Activated T-helper 17 cell treated with anti-CD3 and anti-CD28 coated beads, Interleukin-2, amount 50 U/mL, for 72 hours (primary cell): Measurements from ENCODE around the gene ABCD1. TPM values are rescaled to one million over a fixed set of nuclear protein-coding genes. Genes with fewer than 3 reads are reported as not detected.

Source experiments
- ATAC-seq: fragments of 150-1000 bp; cut with Tn5 transposase; replicated peaks from 2 replicates; pipeline ENCODE4 v1.10.0; 2021; ENCODE audit warnings: mild to moderate bottlenecking, moderate library complexity
- H3K27ac Mint-ChIP-seq: one replicate; pipeline ENCODE4 v1.8.0; 2022; ENCODE audit warnings: mixed read lengths
- H3K27me3 Mint-ChIP-seq: one replicate; pipeline ENCODE4 v1.8.0; 2022; ENCODE audit warnings: mixed read lengths
- H3K36me3 Mint-ChIP-seq: one replicate; pipeline ENCODE4 v1.8.0; 2022; ENCODE audit warnings: low read depth, mild to moderate bottlenecking, mixed read lengths
- H3K4me1 Mint-ChIP-seq: one replicate; pipeline ENCODE4 v1.8.0; 2022; ENCODE audit warnings: mixed read lengths
- H3K4me3 Mint-ChIP-seq: one replicate; pipeline ENCODE4 v1.8.0; 2022; ENCODE audit warnings: mild to moderate bottlenecking, mixed read lengths
- H3K9me3 Mint-ChIP-seq: one replicate; pipeline ENCODE4 v1.8.0; 2022; ENCODE audit warnings: mixed read lengths
- total RNA-seq, 2 donors: library from RNA; stranded (reverse); gene quantifications; one replicate each; pipeline ENCODE4 v1.2.3, GENCODE V29; 2022

Gene ABCD1
- total RNA-seq, 2 donors from 2014 or later: 6.7 to 9.4 TPM

GRCh38 chrX:153773741-153774575 lies 49.3 kb downstream of the ABCD1 start:
- no peaks in the 10 kb centered on the region for H3K9me3 Mint-ChIP-seq
- no peaks in the 10 kb centered on the region for H3K4me1 Mint-ChIP-seq
- no peaks in the 10 kb centered on the region for H3K36me3 Mint-ChIP-seq
- no peak for ATAC-seq
- H3K27me3 Mint-ChIP-seq: no peaks in the 10 kb centered on the region
- no peak overlapping the region for H3K27ac Mint-ChIP-seq
- H3K4me3 Mint-ChIP-seq: no peak overlapping the region

- H3K27me3 Mint-ChIP-seq: peaks cover under 1% of the 10 kb centered on the region
Measured at GRCh38 chrX:153774576-153775292, 50.1 kb downstream of the ABCD1 start.

GRCh38 chrX:153775293-153776119 lies 50.9 kb downstream of the ABCD1 start:
- H3K27me3 Mint-ChIP-seq: peaks cover 7% of the 10 kb centered on the region
- peaks cover 6% of the 10 kb centered on the region for H3K36me3 Mint-ChIP-seq
- H3K4me1 Mint-ChIP-seq: no peaks in the 10 kb centered on the region
- H3K9me3 Mint-ChIP-seq: no peaks in the 10 kb centered on the region
- no peak overlapping the region for H3K4me3 Mint-ChIP-seq
- H3K27ac Mint-ChIP-seq: no peak overlapping the region
- ATAC-seq: no peak

More at GRCh38 chrX:153774576-153775292, 50.1 kb downstream of the ABCD1 start:
- Mint-ChIP-seq H3K4me3 (no peak overlapping the region), H3K36me3 (no peaks in the 10 kb centered on the region), H3K27ac (no peak overlapping the region), H3K4me1 (no peaks in the 10 kb centered on the region), H3K9me3 (no peaks in the 10 kb centered on the region)
- ATAC-seq: no peak

GRCh38 chrX:153776120-153776599 lies 51.5 kb downstream of the ABCD1 start:
- no peaks in the 10 kb centered on the region for H3K9me3 Mint-ChIP-seq
- H3K36me3 Mint-ChIP-seq: peaks cover 6% of the 10 kb centered on the region
- H3K27me3 Mint-ChIP-seq: peaks cover 7% of the 10 kb centered on the region
- no peaks in the 10 kb centered on the region for H3K4me1 Mint-ChIP-seq
- H3K4me3 Mint-ChIP-seq: no peak overlapping the region
- ATAC-seq: peak; percentile 24
- no peak overlapping the region for H3K27ac Mint-ChIP-seq

- Mint-ChIP-seq H3K4me3 (no peak overlapping the region), H3K36me3 (peaks cover 6% of the 10 kb centered on the region), H3K27ac (no peak overlapping the region), H3K4me1 (no peaks in the 10 kb centered on the region), H3K9me3 (no peaks in the 10 kb centered on the region), H3K27me3 (peaks cover 7% of the 10 kb centered on the region)
- peak; percentile 19 for ATAC-seq
Measured at GRCh38 chrX:153776611-153777045, 52.0 kb downstream of the ABCD1 start.

GRCh38 chrX:153777261-153778090 lies 52.8 kb downstream of the ABCD1 start:
- Mint-ChIP-seq H3K9me3 (no peaks in the 10 kb centered on the region), H3K4me1 (no peaks in the 10 kb centered on the region), H3K4me3 (no peak overlapping the region), H3K27ac (no peak overlapping the region), H3K36me3 (peaks cover 6% of the 10 kb centered on the region), H3K27me3 (peaks cover 7% of the 10 kb centered on the region)
- ATAC-seq: no peak

GRCh38 chrX:153778181-153778580 lies 53.5 kb downstream of the ABCD1 start:
- Mint-ChIP-seq H3K4me1 (no peaks in the 10 kb centered on the region), H3K27me3 (peaks cover 7% of the 10 kb centered on the region), H3K36me3 (peaks cover 6% of the 10 kb centered on the region), H3K27ac (no peak overlapping the region), H3K9me3 (no peaks in the 10 kb centered on the region), H3K4me3 (no peak overlapping the region)
- ATAC-seq: no peak

- Mint-ChIP-seq H3K27me3 (peaks cover 7% of the 10 kb centered on the region), H3K36me3 (peaks cover 6% of the 10 kb centered on the region), H3K4me1 (no peaks in the 10 kb centered on the region), H3K9me3 (no peaks in the 10 kb centered on the region), H3K4me3 (no peak overlapping the region), H3K27ac (no peak overlapping the region)
- ATAC-seq: no peak
Measured at GRCh38 chrX:153778684-153779101, 54.0 kb downstream of the ABCD1 start.

GRCh38 chrX:153779891-153780677 lies 55.4 kb downstream of the ABCD1 start:
- Mint-ChIP-seq H3K27me3 (peaks cover 7% of the 10 kb centered on the region), H3K4me3 (no peak overlapping the region), H3K36me3 (peaks cover 6% of the 10 kb centered on the region), H3K9me3 (no peaks in the 10 kb centered on the region), H3K4me1 (no peaks in the 10 kb centered on the region), H3K27ac (no peak overlapping the region)
- no peak for ATAC-seq

GRCh38 chrX:153780678-153781427 lies 56.2 kb downstream of the ABCD1 start, which contains the start of gene SRPK3:
Gene SRPK3 (plus strand): TSS chrX:153781041. CDS start chrX:153781087, 46 bp downstream.
- no peak within 1 kb of the TSS for H3K4me3 Mint-ChIP-seq
- H3K36me3 Mint-ChIP-seq: peaks cover 12% of the 10 kb centered on the region
- H3K9me3 Mint-ChIP-seq: no peaks in the 10 kb centered on the region
- no peaks in the 10 kb centered on the region for H3K4me1 Mint-ChIP-seq
- no peak within 1 kb of the TSS for H3K27ac Mint-ChIP-seq
- no peak for ATAC-seq
- peaks cover 7% of the 10 kb centered on the region for H3K27me3 Mint-ChIP-seq

- H3K9me3 Mint-ChIP-seq: no peaks in the 10 kb centered on the region
- ATAC-seq: peak; percentile 13
- no peaks in the 10 kb centered on the region for H3K4me1 Mint-ChIP-seq
- H3K27me3 Mint-ChIP-seq: peaks cover 7% of the 10 kb centered on the region
- peaks cover 19% of the 10 kb centered on the region for H3K36me3 Mint-ChIP-seq
- no peak overlapping the region for H3K4me3 Mint-ChIP-seq
- H3K27ac Mint-ChIP-seq: no peak overlapping the region
Measured at GRCh38 chrX:153781428-153782047, 56.9 kb downstream of the ABCD1 start.

GRCh38 chrX:153782313-153782712 lies 57.7 kb downstream of the ABCD1 start:
- no peaks in the 10 kb centered on the region for H3K4me1 Mint-ChIP-seq
- no peak overlapping the region for H3K4me3 Mint-ChIP-seq
- ATAC-seq: peak; percentile 25
- peaks cover 7% of the 10 kb centered on the region for H3K27me3 Mint-ChIP-seq
- peaks cover 24% of the 10 kb centered on the region for H3K36me3 Mint-ChIP-seq
- H3K9me3 Mint-ChIP-seq: no peaks in the 10 kb centered on the region
- H3K27ac Mint-ChIP-seq: no peak overlapping the region
